Type B pancreatic cell (in vitro differentiated cells): Measurements from ENCODE around the gene CNTN6. TPM values are rescaled to one million over a fixed set of nuclear protein-coding genes. Genes with fewer than 3 reads are reported as not detected.
A peak's percentile ranks its signal among the peaks of the same experiment; 100 is the strongest.

Source experiments
- DNase-seq: peaks from one replicate; pipeline ENCODE4 v3.0.0; 2021; ENCODE audit warnings: mixed read lengths; ENCODE audit not compliant: unreplicated experiment; ENCODE audit errors: extremely low spot score
- H3K27ac Mint-ChIP-seq: 2 replicates; pipeline ENCODE4 v1.8.0; 2021; ENCODE audit warnings: mild to moderate bottlenecking, mixed read lengths
- H3K27me3 Mint-ChIP-seq: 2 replicates; pipeline ENCODE4 v1.8.0; 2021; ENCODE audit warnings: mixed read lengths
- H3K36me3 Mint-ChIP-seq: 2 replicates; pipeline ENCODE4 v1.8.0; 2021; ENCODE audit warnings: mixed read lengths
- H3K4me1 Mint-ChIP-seq: one replicate; pipeline ENCODE4 v1.8.0; 2021; ENCODE audit warnings: mixed read lengths; ENCODE audit not compliant: unreplicated experiment
- H3K4me3 Mint-ChIP-seq: 2 replicates; pipeline ENCODE4 v1.8.0; 2021; ENCODE audit warnings: mild to moderate bottlenecking, mixed read lengths
- H3K9me3 Mint-ChIP-seq: 2 replicates; pipeline ENCODE4 v1.8.0; 2021; ENCODE audit warnings: mixed read lengths
- total RNA-seq: library from RNA; stranded (reverse); gene quantifications from 2 replicates; pipeline ENCODE4 v1.2.1, GENCODE V29; 2021; ENCODE audit warnings: low replicate concordance
- TF ChIP-seq, protein P1 (sequence below): fragments of 200-600 bp; sonication (generic); conservative IDR thresholded peaks from 2 replicates; pipeline ENCODE4 v1.5.0; 2021; ENCODE audit warnings: antibody characterized with exemption, mild to moderate bottlenecking

The CNTN6 gene
- total RNA-seq, 1 donor from 2014 or later: 3.3 TPM

- Mint-ChIP-seq H3K4me3 (no peak overlapping the region), H3K9me3 (no peaks in the 10 kb centered on the region), H3K27ac (no peak overlapping the region), H3K27me3 (no peaks in the 10 kb centered on the region), H3K4me1 (no peaks in the 10 kb centered on the region), H3K36me3 (no peaks in the 10 kb centered on the region)
- DNase-seq: no peak
- TF ChIP-seq, protein P1, sequence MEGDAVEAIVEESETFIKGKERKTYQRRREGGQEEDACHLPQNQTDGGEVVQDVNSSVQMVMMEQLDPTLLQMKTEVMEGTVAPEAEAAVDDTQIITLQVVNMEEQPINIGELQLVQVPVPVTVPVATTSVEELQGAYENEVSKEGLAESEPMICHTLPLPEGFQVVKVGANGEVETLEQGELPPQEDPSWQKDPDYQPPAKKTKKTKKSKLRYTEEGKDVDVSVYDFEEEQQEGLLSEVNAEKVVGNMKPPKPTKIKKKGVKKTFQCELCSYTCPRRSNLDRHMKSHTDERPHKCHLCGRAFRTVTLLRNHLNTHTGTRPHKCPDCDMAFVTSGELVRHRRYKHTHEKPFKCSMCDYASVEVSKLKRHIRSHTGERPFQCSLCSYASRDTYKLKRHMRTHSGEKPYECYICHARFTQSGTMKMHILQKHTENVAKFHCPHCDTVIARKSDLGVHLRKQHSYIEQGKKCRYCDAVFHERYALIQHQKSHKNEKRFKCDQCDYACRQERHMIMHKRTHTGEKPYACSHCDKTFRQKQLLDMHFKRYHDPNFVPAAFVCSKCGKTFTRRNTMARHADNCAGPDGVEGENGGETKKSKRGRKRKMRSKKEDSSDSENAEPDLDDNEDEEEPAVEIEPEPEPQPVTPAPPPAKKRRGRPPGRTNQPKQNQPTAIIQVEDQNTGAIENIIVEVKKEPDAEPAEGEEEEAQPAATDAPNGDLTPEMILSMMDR: no peak
These were observed 253.6 kb downstream of the CNTN6 start for GRCh38 chr3:1346386-1346785.

DNA sequence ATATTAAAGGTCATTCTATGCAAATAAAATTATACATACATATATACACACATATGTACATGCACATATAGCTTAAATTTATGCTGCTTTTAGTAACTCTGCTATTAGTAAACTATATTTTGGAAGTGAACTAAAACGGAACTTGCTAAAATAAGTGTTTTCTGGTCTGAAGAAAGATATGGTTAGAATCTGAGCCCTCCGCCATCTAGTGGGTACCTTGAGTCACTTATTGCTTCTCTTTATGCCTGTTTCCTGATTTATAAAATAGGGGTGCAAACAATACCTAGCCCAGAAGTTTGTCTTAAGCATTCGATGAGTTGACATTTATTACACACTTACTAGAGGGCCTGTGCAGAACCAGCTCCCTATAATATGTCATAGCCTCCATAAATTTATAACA lies 255.7 kb downstream of the CNTN6 start:
- no peaks in the 10 kb centered on the region for H3K9me3 Mint-ChIP-seq

GRCh38 chr3:1350885-1351284 lies 258.1 kb downstream of the CNTN6 start:
- Mint-ChIP-seq H3K27me3 (no peaks in the 10 kb centered on the region), H3K36me3 (no peaks in the 10 kb centered on the region), H3K4me1 (no peaks in the 10 kb centered on the region), H3K9me3 (no peaks in the 10 kb centered on the region), H3K4me3 (no peak overlapping the region), H3K27ac (no peak overlapping the region)
- TF ChIP-seq, protein P1: no peak
- no peak for DNase-seq

More for the DNA sequence above, 255.7 kb downstream of the CNTN6 start:
- no peak for DNase-seq
- Mint-ChIP-seq H3K27ac (no peak overlapping the region), H3K4me1 (no peaks in the 10 kb centered on the region), H3K4me3 (no peak overlapping the region), H3K36me3 (no peaks in the 10 kb centered on the region), H3K27me3 (no peaks in the 10 kb centered on the region)
- TF ChIP-seq, protein P1: peak; percentile 20

DNA sequence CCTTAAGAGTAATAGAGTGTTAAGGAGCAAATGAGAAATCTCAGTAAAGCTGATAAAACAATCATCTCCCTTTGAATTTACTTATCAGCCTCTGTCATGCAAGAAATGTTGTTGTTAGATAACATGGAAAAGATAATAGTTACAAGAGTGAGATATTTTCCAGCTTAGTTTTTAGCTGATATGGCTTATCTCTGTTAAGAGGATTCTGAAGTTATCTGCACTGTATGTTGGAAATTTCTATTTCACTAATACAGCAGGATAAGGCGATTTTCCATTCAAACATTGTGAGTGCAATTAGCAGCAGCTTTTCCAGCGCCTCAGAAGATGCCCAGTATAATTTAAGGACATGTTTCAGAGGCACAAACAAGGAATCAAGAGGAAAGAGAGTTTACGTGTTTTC lies 262.9 kb downstream of the CNTN6 start:
- Mint-ChIP-seq H3K27me3 (no peaks in the 10 kb centered on the region), H3K27ac (no peak overlapping the region), H3K4me1 (no peaks in the 10 kb centered on the region), H3K4me3 (no peak overlapping the region), H3K36me3 (no peaks in the 10 kb centered on the region), H3K9me3 (no peaks in the 10 kb centered on the region)
- DNase-seq: no peak
- TF ChIP-seq, protein P1: no peak

DNA sequence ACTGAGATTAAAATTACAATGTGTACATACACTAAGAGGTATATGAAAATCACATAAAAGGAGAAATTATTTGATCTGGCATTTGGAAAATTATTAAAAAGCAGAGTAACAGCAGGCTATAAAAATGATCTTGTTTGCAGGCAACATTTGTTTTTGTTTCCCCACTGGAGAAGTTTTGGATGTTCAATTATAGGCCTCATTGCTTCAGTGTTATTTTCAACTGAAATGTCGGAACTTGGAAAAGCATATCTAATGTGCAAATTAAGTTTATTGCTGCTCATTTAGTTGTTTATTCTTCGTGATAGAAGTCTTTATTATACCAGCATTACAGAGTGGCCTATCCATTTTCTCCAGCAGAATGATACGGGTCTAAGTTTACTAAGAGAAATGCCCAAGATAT lies 263.3 kb downstream of the CNTN6 start:
- Mint-ChIP-seq H3K9me3 (no peaks in the 10 kb centered on the region), H3K27me3 (no peaks in the 10 kb centered on the region), H3K36me3 (no peaks in the 10 kb centered on the region), H3K4me1 (no peaks in the 10 kb centered on the region), H3K27ac (no peak overlapping the region), H3K4me3 (no peak overlapping the region)
- no peak for DNase-seq
- TF ChIP-seq, protein P1: no peak

GRCh38 chr3:1365528-1365927 lies 272.7 kb downstream of the CNTN6 start:
- H3K4me3 Mint-ChIP-seq: no peak overlapping the region
- H3K36me3 Mint-ChIP-seq: no peaks in the 10 kb centered on the region
- H3K9me3 Mint-ChIP-seq: peaks cover 5% of the 10 kb centered on the region
- H3K27ac Mint-ChIP-seq: no peak overlapping the region
- H3K4me1 Mint-ChIP-seq: no peaks in the 10 kb centered on the region
- no peaks in the 10 kb centered on the region for H3K27me3 Mint-ChIP-seq
- no peak for DNase-seq
- TF ChIP-seq, protein P1: no peak
